GM20000 (cell line): ENCODE results near the gene HNRNPA1.
"Not testable (repeated sequence)": the region's sequence is repeated elsewhere in the genome, so short reads cannot be mapped to it uniquely, and the experiment has no call there.

Experiments used
- DNase-seq: peaks from one replicate; pipeline ENCODE4 v3.0.0; 2012; ENCODE audit warnings: low spot score
- TF ChIP-seq, protein P1 (sequence below): IDR thresholded peaks from 2 replicates; pipeline ENCODE4 v1.5.1; 2012; ENCODE audit warnings: mild to moderate bottlenecking, control low read depth; ENCODE audit errors: extremely low read depth, missing control alignments

The HNRNPA1 gene

DNA sequence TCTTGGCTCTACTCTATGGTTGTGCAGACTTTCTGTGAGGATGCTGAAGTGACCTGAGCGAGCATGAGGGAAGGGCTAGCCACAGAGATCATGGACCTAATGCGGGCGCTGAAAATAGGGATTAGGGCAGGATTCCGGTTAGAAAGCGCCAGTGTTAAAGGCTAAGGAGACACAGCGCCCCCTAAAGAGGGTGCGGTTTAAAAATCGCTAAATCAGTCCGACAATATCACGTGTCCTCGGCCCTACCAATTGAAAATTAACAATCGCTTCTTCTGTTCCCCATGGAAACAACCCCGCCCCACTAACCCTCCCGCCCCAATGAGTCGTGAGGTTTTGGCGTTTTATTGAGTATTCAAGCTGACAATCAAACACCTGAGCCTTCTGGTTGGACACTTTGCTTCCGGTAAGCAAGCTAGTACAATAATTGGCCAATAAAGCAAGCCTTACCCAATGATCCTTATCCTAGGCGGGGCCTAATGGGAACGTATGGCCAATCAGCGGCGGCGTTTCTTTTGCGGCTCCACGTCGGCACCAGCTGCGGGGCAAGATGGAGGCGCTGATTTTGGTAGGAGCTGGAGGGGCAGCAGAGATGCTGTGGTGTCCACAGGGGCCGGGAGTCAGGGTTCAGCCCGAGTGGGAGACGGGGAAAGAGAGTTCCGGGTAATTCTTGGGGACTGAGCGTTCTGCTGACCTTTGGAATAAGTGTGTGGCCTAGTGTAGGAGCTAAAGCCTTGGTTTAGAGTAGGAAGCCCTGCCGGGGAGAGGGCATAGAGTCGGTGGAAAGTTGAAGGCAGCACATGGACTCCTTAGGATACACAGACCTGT lies 44.3 kb downstream of the HNRNPA1 start, which contains the start of gene COPZ1:
TSS of gene COPZ1 (plus strand) at position 515 of the 825 bp plus-strand sequence. CDS start at position 548, 33 bp downstream.
- peak; percentile 89 for DNase-seq
- TF ChIP-seq, protein P1, sequence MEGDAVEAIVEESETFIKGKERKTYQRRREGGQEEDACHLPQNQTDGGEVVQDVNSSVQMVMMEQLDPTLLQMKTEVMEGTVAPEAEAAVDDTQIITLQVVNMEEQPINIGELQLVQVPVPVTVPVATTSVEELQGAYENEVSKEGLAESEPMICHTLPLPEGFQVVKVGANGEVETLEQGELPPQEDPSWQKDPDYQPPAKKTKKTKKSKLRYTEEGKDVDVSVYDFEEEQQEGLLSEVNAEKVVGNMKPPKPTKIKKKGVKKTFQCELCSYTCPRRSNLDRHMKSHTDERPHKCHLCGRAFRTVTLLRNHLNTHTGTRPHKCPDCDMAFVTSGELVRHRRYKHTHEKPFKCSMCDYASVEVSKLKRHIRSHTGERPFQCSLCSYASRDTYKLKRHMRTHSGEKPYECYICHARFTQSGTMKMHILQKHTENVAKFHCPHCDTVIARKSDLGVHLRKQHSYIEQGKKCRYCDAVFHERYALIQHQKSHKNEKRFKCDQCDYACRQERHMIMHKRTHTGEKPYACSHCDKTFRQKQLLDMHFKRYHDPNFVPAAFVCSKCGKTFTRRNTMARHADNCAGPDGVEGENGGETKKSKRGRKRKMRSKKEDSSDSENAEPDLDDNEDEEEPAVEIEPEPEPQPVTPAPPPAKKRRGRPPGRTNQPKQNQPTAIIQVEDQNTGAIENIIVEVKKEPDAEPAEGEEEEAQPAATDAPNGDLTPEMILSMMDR: peak; percentile 58

- not testable (repeated sequence) for DNase-seq
Observed at GRCh38 chr12:54325442-54326109, 45.0 kb downstream of the HNRNPA1 start.

GRCh38 chr12:54328595-54329337 lies 48.2 kb downstream of the HNRNPA1 start:
- no peak for DNase-seq
- TF ChIP-seq, protein P1: no peak

DNA sequence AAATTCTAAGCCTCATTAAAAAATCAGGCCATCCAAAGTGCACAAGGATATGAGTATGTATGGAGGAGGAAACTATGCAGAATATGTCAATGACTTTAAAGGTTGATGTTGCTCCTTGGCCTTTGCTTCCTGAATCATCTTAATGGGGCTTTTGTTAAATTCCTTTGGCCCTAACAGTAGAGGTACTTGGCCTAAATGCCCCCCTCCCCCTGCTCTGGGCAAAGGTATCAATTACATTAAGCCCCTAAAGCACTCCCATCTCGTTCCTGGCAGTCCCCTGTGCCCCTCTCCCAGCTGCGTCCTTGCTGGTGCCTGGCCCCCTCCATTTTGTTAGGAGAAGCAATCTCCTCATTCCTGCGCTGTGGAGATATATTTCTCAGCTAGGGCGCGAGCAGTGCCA lies 49.2 kb downstream of the HNRNPA1 start:
- TF ChIP-seq, protein P1: no peak
- DNase-seq: no peak

DNA sequence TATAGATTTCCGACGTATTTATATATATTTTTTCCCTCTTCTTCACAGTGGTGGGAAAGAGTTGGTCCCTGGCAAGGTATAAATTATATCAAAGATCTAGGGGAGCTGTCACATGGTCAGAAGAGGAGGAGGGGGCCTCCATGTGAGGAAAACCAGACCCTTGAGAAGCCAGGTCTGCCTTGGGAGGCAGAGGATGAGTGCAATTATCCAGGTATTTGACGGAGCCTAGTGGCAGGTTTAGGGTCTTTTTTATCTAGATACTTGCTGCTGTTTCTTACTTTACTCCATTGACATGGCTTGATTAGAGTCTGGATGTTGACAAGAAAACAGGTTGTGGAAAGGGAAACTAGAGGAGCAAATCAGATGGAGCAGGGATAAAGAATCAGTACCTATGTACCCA lies 49.9 kb downstream of the HNRNPA1 start:
- TF ChIP-seq, protein P1: no peak
- no peak for DNase-seq

- TF ChIP-seq, protein P1: no peak
- no peak for DNase-seq
Observed at GRCh38 chr12:54331461-54331860, 50.9 kb downstream of the HNRNPA1 start.

- DNase-seq: no peak
- TF ChIP-seq, protein P1: no peak
Observed at GRCh38 chr12:54333420-54334034, 53.0 kb downstream of the HNRNPA1 start.
